Panc1 (cell line): ENCODE measurements around the gene NCK2.

Experiments
- CTCF ChIP-seq: fragments of 450-650 bp; IDR thresholded peaks from 2 replicates; pipeline ENCODE4 v1.5.1; 2017; ENCODE audit warnings: mild to moderate bottlenecking
- POLR2AphosphoS5 ChIP-seq: IDR thresholded peaks from 2 replicates; pipeline ENCODE4 v1.6.1; 2012; ENCODE audit warnings: mild to moderate bottlenecking, low read depth, low read length, moderate library complexity
- REST ChIP-seq, 2 experiments: IDR thresholded peaks; 2 replicates each; pipeline ENCODE4 v1.6.1; 2011 to 2012; ENCODE audit warnings: low read depth in 2 of 2, control low read depth in 1 of 2, low read length in 1 of 2, mild to moderate bottlenecking in 1 of 2, moderate library complexity in 1 of 2; ENCODE audit not compliant: insufficient read depth in 1 of 2
- SIN3A ChIP-seq: IDR thresholded peaks from 2 replicates; pipeline ENCODE4 v1.6.1; 2012; ENCODE audit warnings: low read depth, mild to moderate bottlenecking, low read length, moderate library complexity, borderline replicate concordance; ENCODE audit not compliant: insufficient read depth

DNA sequence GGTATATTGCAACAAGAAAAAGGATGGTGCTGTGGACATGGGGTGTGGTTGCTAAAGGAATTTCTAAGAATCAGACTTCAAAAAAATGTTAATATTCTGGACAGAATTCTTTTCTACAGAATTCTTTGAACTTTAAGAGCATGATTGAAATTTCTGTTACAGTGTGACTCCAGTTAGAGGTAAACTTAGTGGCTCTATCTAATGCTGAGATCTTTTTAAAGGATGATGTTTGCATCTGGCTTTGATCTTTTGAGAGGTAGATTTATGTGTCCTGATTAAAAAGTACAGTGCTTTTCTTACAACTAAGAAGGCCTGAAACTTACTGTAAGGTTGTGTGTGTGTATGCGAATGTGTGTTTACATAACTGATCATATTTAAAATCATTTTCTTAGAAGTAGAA, 25.4 kb downstream of the NCK2 start:
- TF ChIP-seq CTCF (no peak), SIN3A (no peak), POLR2AphosphoS5 (no peak), REST (IDR thresholded peaks at IDR 0.05; ENCODE audit: insufficient read depth in 1 of 2, low read depth in 2 of 2, low read length in 1 of 2) (no peak)
